H1 (cell line): ENCODE measurements around the gene RPL19. TPM values are rescaled to one million over a fixed set of nuclear protein-coding genes. Genes with fewer than 3 reads are reported as not detected.

Source experiments
- CBX8 ChIP-seq: fragments of 300-800, 300-1000 bp; sonication (generic); IDR thresholded peaks from 2 replicates; pipeline ENCODE4 v1.7.1; 2016; ENCODE audit warnings: low read depth, low read length, borderline replicate concordance
- KDM4A ChIP-seq: IDR thresholded peaks from one replicate; pipeline ENCODE4 v1.7.1; 2012; ENCODE audit warnings: low read depth, mild to moderate bottlenecking, moderate library complexity, low read length, inconsistent platforms; ENCODE audit not compliant: severe bottlenecking
- MAFK ChIP-seq: IDR thresholded peaks from 2 replicates; pipeline ENCODE4 v1.6.1; 2012; ENCODE audit warnings: low read depth, mild to moderate bottlenecking, improper control_type of control experiment, low read length
- polyA plus RNA-seq, 7 experiments: library from polyadenylated mRNA; depleted of rRNA in 3 of 7; stranded (reverse) in 5 of 7; unstranded in 2 of 7; fragments of >200 nt in 5 of 7; fragments of 200-250 nt in 2 of 7; gene quantifications; 1 replicate in 5 of 7; 2 replicates in 1 of 7; 4 replicates in 1 of 7; pipeline versions ENCODE4 v1.2.1 to v1.2.3, GENCODE V29; 2011 to 2013; ENCODE audit warnings: missing spikeins in 2 of 7, mixed read lengths in 2 of 7
- total RNA-seq: library from RNA; stranded (reverse); fragmentation: NEBNext Ultra II Directional; extraction: Animal tissue kit (Norgen Biotek cat#: 25700); gene quantifications from 2 replicates; pipeline ENCODE4 v1.2.1, GENCODE V29; 2021
- TF ChIP-seq, protein P1 (sequence below): fragments of 300-600 bp; sonication (generic); IDR thresholded peaks from 2 replicates; pipeline ENCODE4 v1.7.1; 2012; ENCODE audit warnings: low read length, moderate library complexity, mild to moderate bottlenecking, inconsistent platforms; ENCODE audit not compliant: insufficient replicate concordance
- TF ChIP-seq, protein P2 (sequence below): IDR thresholded peaks from 2 replicates; pipeline ENCODE4 v1.6.1; 2012; ENCODE audit warnings: inconsistent platforms

The RPL19 gene
- total and polyA plus RNA-seq, 2 of the 8 experiments (the other 6 are each of a cell fraction or from before 2014, with no cell fraction given): 2,108 to 2,182 TPM

DNA sequence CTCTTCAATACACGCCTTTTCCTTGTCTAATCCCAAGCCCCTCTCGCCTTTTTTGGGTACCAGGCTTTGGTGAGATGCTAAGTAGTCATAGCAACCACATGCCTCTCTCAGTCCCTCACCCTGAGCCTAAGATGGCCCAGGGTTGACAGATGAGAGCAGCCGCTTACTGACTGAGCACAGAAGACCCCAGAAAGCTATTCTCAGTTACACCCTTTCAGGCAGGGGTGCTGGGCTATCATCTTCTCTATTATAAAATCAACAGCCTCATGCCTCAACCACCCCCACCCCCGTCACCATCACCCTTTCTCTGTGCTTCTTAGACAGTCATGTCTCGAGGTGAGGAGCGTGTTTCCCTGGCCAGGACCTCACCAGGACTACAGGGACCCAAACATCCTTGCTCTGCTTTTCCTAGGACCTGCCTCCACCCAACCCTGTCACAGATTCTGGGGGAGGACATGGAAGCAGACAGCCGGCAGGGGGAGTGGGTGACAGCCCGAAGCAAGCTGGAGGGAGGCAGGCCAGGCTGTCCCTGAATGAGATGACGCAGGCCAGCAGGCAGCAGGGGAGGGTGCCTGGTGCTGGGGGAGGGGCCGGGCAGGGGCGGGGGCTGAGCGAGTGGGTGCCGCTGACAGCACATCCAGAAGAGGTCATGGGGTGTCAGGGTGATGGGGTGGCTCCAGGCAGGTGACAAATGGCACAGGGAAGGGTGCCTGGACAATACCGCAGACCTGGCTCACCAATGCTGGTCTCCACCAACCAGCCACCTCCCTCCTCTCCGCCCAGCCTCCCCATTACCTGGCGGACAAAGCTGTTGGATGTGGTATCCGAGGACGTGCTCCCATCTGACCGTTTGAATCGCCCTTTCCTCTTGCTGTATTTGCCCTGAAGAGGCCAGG is 5.7 kb upstream of the RPL19 start (continued):
- TF ChIP-seq, protein P1, sequence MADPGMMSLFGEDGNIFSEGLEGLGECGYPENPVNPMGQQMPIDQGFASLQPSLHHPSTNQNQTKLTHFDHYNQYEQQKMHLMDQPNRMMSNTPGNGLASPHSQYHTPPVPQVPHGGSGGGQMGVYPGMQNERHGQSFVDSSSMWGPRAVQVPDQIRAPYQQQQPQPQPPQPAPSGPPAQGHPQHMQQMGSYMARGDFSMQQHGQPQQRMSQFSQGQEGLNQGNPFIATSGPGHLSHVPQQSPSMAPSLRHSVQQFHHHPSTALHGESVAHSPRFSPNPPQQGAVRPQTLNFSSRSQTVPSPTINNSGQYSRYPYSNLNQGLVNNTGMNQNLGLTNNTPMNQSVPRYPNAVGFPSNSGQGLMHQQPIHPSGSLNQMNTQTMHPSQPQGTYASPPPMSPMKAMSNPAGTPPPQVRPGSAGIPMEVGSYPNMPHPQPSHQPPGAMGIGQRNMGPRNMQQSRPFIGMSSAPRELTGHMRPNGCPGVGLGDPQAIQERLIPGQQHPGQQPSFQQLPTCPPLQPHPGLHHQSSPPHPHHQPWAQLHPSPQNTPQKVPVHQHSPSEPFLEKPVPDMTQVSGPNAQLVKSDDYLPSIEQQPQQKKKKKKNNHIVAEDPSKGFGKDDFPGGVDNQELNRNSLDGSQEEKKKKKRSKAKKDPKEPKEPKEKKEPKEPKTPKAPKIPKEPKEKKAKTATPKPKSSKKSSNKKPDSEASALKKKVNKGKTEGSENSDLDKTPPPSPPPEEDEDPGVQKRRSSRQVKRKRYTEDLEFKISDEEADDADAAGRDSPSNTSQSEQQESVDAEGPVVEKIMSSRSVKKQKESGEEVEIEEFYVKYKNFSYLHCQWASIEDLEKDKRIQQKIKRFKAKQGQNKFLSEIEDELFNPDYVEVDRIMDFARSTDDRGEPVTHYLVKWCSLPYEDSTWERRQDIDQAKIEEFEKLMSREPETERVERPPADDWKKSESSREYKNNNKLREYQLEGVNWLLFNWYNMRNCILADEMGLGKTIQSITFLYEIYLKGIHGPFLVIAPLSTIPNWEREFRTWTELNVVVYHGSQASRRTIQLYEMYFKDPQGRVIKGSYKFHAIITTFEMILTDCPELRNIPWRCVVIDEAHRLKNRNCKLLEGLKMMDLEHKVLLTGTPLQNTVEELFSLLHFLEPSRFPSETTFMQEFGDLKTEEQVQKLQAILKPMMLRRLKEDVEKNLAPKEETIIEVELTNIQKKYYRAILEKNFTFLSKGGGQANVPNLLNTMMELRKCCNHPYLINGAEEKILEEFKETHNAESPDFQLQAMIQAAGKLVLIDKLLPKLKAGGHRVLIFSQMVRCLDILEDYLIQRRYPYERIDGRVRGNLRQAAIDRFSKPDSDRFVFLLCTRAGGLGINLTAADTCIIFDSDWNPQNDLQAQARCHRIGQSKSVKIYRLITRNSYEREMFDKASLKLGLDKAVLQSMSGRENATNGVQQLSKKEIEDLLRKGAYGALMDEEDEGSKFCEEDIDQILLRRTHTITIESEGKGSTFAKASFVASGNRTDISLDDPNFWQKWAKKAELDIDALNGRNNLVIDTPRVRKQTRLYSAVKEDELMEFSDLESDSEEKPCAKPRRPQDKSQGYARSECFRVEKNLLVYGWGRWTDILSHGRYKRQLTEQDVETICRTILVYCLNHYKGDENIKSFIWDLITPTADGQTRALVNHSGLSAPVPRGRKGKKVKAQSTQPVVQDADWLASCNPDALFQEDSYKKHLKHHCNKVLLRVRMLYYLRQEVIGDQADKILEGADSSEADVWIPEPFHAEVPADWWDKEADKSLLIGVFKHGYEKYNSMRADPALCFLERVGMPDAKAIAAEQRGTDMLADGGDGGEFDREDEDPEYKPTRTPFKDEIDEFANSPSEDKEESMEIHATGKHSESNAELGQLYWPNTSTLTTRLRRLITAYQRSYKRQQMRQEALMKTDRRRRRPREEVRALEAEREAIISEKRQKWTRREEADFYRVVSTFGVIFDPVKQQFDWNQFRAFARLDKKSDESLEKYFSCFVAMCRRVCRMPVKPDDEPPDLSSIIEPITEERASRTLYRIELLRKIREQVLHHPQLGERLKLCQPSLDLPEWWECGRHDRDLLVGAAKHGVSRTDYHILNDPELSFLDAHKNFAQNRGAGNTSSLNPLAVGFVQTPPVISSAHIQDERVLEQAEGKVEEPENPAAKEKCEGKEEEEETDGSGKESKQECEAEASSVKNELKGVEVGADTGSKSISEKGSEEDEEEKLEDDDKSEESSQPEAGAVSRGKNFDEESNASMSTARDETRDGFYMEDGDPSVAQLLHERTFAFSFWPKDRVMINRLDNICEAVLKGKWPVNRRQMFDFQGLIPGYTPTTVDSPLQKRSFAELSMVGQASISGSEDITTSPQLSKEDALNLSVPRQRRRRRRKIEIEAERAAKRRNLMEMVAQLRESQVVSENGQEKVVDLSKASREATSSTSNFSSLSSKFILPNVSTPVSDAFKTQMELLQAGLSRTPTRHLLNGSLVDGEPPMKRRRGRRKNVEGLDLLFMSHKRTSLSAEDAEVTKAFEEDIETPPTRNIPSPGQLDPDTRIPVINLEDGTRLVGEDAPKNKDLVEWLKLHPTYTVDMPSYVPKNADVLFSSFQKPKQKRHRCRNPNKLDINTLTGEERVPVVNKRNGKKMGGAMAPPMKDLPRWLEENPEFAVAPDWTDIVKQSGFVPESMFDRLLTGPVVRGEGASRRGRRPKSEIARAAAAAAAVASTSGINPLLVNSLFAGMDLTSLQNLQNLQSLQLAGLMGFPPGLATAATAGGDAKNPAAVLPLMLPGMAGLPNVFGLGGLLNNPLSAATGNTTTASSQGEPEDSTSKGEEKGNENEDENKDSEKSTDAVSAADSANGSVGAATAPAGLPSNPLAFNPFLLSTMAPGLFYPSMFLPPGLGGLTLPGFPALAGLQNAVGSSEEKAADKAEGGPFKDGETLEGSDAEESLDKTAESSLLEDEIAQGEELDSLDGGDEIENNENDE: no peak
- TF ChIP-seq CBX8 (no peak), MAFK (no peak), KDM4A (no peak)
- TF ChIP-seq, protein P2, sequence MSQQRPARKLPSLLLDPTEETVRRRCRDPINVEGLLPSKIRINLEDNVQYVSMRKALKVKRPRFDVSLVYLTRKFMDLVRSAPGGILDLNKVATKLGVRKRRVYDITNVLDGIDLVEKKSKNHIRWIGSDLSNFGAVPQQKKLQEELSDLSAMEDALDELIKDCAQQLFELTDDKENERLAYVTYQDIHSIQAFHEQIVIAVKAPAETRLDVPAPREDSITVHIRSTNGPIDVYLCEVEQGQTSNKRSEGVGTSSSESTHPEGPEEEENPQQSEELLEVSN: no peak
